OCI-LY1 (cell line): Measurements from ENCODE around the gene PCBP2.

Experiments used
- H2AFZ ChIP-seq: fragments of 200-600 bp; sonication (generic), shearing (Covaris generic); 2 replicates; pipeline ENCODE4 v1.6.0; 2014; ENCODE audit warnings: antibody characterized with exemption, mild to moderate bottlenecking, low read length
- H3F3A ChIP-seq: fragments of 200-600 bp; sonication (generic), shearing (Covaris generic); 2 replicates; pipeline ENCODE4 v1.6.0; 2014; ENCODE audit warnings: mild to moderate bottlenecking, antibody characterized with exemption, low read length, moderate library complexity; ENCODE audit not compliant: insufficient read depth
- H3K27ac ChIP-seq: fragments of 200-600 bp; sonication (generic); 2 replicates; pipeline ENCODE4 v1.5.1; 2014; ENCODE audit warnings: low read length, mixed run types, mild to moderate bottlenecking, low read depth; ENCODE audit not compliant: poor library complexity, severe bottlenecking
- H3K27me3 ChIP-seq: fragments of 200-600 bp; sonication (generic); 2 replicates; pipeline ENCODE4 v1.6.0; 2014; ENCODE audit warnings: antibody characterized with exemption, mild to moderate bottlenecking, low read length, moderate library complexity; ENCODE audit not compliant: insufficient read depth
- H3K36me3 ChIP-seq: fragments of 200-600 bp; sonication (generic); 2 replicates; pipeline ENCODE4 v1.6.1; 2014; ENCODE audit warnings: mild to moderate bottlenecking, antibody characterized with exemption, low read length, moderate library complexity, mixed read lengths; ENCODE audit not compliant: insufficient read depth
- H3K4me1 ChIP-seq: fragments of 200-600 bp; sonication (generic); 2 replicates; pipeline ENCODE4 v1.5.1; 2014; ENCODE audit warnings: mild to moderate bottlenecking, low read length, moderate library complexity; ENCODE audit not compliant: insufficient read depth, severe bottlenecking
- H3K4me2 ChIP-seq: fragments of 200-600 bp; sonication (generic), shearing (Covaris generic); 2 replicates; pipeline ENCODE4 v1.6.1; 2014; ENCODE audit warnings: low read length
- H3K4me3 ChIP-seq: fragments of 200-600 bp; sonication (generic); 2 replicates; pipeline ENCODE4 v1.5.1; 2014; ENCODE audit warnings: low read length, low read depth, mild to moderate bottlenecking, mixed read lengths; ENCODE audit not compliant: poor library complexity, severe bottlenecking
- H3K79me2 ChIP-seq: fragments of 200-600 bp; shearing (Covaris generic); 2 replicates; pipeline ENCODE4 v1.6.1; 2016; ENCODE audit warnings: mixed run types, low read length, mixed read lengths; ENCODE audit not compliant: insufficient read depth
- H3K9ac ChIP-seq: fragments of 200-600 bp; sonication (generic), shearing (Covaris generic); 2 replicates; pipeline ENCODE4 v1.6.1; 2014; ENCODE audit warnings: mild to moderate bottlenecking, low read length, mixed read lengths
- H3K9me2 ChIP-seq: fragments of 200-600 bp; sonication (generic), shearing (Covaris generic); 2 replicates; pipeline ENCODE4 v1.6.1; 2014; ENCODE audit warnings: low read depth, mild to moderate bottlenecking, low read length, mixed read lengths
- H3K9me3 ChIP-seq: fragments of 200-600 bp; shearing (Covaris generic); 2 replicates; pipeline ENCODE4 v1.6.1; 2014; ENCODE audit warnings: low read length, mixed read lengths
- H4K20me1 ChIP-seq: fragments of 200-600 bp; sonication (generic), shearing (Covaris generic); 2 replicates; pipeline ENCODE4 v1.6.0; 2016; ENCODE audit warnings: mild to moderate bottlenecking, low read length; ENCODE audit not compliant: insufficient read depth
- CTCF ChIP-seq: fragments of 200-600 bp; sonication (generic), shearing (Covaris generic); IDR thresholded peaks from 2 replicates; pipeline ENCODE4 v1.5.1; 2017; ENCODE audit warnings: mild to moderate bottlenecking, antibody characterized with exemption, low read length, moderate library complexity, mixed read lengths
- EZH2 ChIP-seq: fragments of 200-600 bp; sonication (generic), shearing (Covaris generic); IDR thresholded peaks from 2 replicates; pipeline ENCODE4 v1.8.0; 2017; ENCODE audit warnings: borderline replicate concordance, mixed run types, mild to moderate bottlenecking, antibody characterized with exemption, low read length, moderate library complexity, mixed read lengths

Gene PCBP2

GRCh38 chr12:53500142-53500775 is 48.4 kb downstream of the PCBP2 start:
- no peak for TF ChIP-seq CTCF
- TF ChIP-seq EZH2, result no peak
- H3K36me3 ChIP-seq, result peaks cover 14% of the 10 kb centered on the region; the same call in 1 of the 2 replicates
- H3K4me2 ChIP-seq, result peak overlapping the region; percentile 97
- H3K27ac ChIP-seq, result peak overlapping the region; percentile 86
- no peaks in the 10 kb centered on the region for H3K9me3 ChIP-seq
- H3K27me3 ChIP-seq, result no peaks in the 10 kb centered on the region
- no peaks in the 10 kb centered on the region for H3F3A ChIP-seq
- peak overlapping the region; percentile 80 for H3K9ac ChIP-seq
- no peak overlapping the region for H2AFZ ChIP-seq
- peak overlapping the region; percentile 80 for H3K4me3 ChIP-seq
- peaks cover 7% of the 10 kb centered on the region; the same call in 1 of the 2 replicates for H3K79me2 ChIP-seq
- no peaks in the 10 kb centered on the region for H4K20me1 ChIP-seq
- H3K9me2 ChIP-seq, result no peaks in the 10 kb centered on the region
- H3K4me1 ChIP-seq, result peaks cover 30% of the 10 kb centered on the region

- Histone ChIP-seq H3K4me1 (peaks cover 30% of the 10 kb centered on the region), H3K9ac (peak within 1 kb of the TSS; percentile 88), H3K4me3 (peak within 1 kb of the TSS; percentile 80), H3K4me2 (peak within 1 kb of the TSS; percentile 97), H3K36me3 (peaks cover 20% of the 10 kb centered on the region; the same call in 1 of the 2 replicates), H3K27me3 (no peaks in the 10 kb centered on the region), H3K9me2 (no peaks in the 10 kb centered on the region), H2AFZ (no peak within 1 kb of the TSS), H3F3A (no peaks in the 10 kb centered on the region), H3K9me3 (no peaks in the 10 kb centered on the region), H3K27ac (peak within 1 kb of the TSS; percentile 86), H4K20me1 (no peaks in the 10 kb centered on the region), H3K79me2 (peaks cover 7% of the 10 kb centered on the region; the same call in 1 of the 2 replicates)
- no peak for TF ChIP-seq EZH2
Measured at GRCh38 chr12:53500776-53501614, 49.1 kb downstream of the PCBP2 start, which contains the start of gene TARBP2. Gene TARBP2 (plus strand): TSS chr12:53501283. CDS start chr12:53501409, 126 bp downstream.

- no peak for TF ChIP-seq CTCF
- no peak for TF ChIP-seq EZH2
- Histone ChIP-seq H3K9me2 (no peaks in the 10 kb centered on the region), H3K27ac (peak overlapping the region; percentile 86), H3K4me2 (peak overlapping the region; percentile 92), H3K9ac (peak overlapping the region; percentile 88), H3K36me3 (peaks cover 25% of the 10 kb centered on the region; the same call in 1 of the 2 replicates), H3K9me3 (no peaks in the 10 kb centered on the region), H3K79me2 (peaks cover 7% of the 10 kb centered on the region; the same call in 1 of the 2 replicates), H3K4me3 (peak overlapping the region; percentile 80), H3K4me1 (peaks cover 30% of the 10 kb centered on the region), H3F3A (no peaks in the 10 kb centered on the region), H2AFZ (no peak overlapping the region), H3K27me3 (no peaks in the 10 kb centered on the region), H4K20me1 (no peaks in the 10 kb centered on the region)
Measured at GRCh38 chr12:53501615-53502181, 49.8 kb downstream of the PCBP2 start.
